CD14-positive monocyte (primary cell): ENCODE measurements around the gene SYDE2. TPM values are rescaled to one million over a fixed set of nuclear protein-coding genes. Genes with fewer than 3 reads are reported as not detected.

Experiments used
- DNase-seq, 3 donors: peaks; one replicate each; pipeline ENCODE4 v3.0.0-alpha.2; 2011 to 2022
- H2AFZ ChIP-seq: 2 replicates; pipeline ENCODE4 v1.6.0; 2012; ENCODE audit warnings: mild to moderate bottlenecking, low read depth, low read length, inconsistent platforms; ENCODE audit not compliant: insufficient read depth, poor library complexity, severe bottlenecking
- H3K27ac ChIP-seq, 2 donors: 1 replicate in 1 of 2; 2 replicates in 1 of 2; pipeline ENCODE4 v1.5.1; 2012 to 2013; ENCODE audit warnings: low read length in 2 of 2, control low read depth in 1 of 2, inconsistent platforms in 1 of 2, low read depth in 1 of 2, mild to moderate bottlenecking in 1 of 2
- H3K27me3 ChIP-seq, 2 donors: one replicate each; pipeline versions ENCODE4 v1.6.0 to v1.6.1; 2011 to 2013; ENCODE audit warnings: low read length in 2 of 2; ENCODE audit not compliant: control insufficient read depth in 2 of 2, insufficient read depth in 2 of 2
- H3K36me3 ChIP-seq, 2 donors: replicated peaks in 1 of 2; 1 replicate in 1 of 2; 2 replicates in 1 of 2; pipeline versions ENCODE4 v1.5.1 to v1.6.1; 2012 to 2013; ENCODE audit warnings: low read length in 2 of 2, control low read depth in 1 of 2, inconsistent platforms in 1 of 2, mild to moderate bottlenecking in 1 of 2; ENCODE audit not compliant: insufficient read depth in 2 of 2, control insufficient read depth in 1 of 2
- H3K4me1 ChIP-seq, 2 donors: 1 replicate in 1 of 2; 2 replicates in 1 of 2; pipeline versions ENCODE4 v1.5.1 to v1.6.1; 2012 to 2013; ENCODE audit warnings: low read length in 2 of 2, control low read depth in 1 of 2, inconsistent platforms in 1 of 2, mild to moderate bottlenecking in 1 of 2, moderate library complexity in 1 of 2; ENCODE audit not compliant: insufficient read depth in 2 of 2, control insufficient read depth in 1 of 2
- H3K4me2 ChIP-seq: replicated peaks from 2 replicates; pipeline ENCODE3; 2012; ENCODE audit warnings: low read length, moderate library complexity, mild to moderate bottlenecking; ENCODE audit not compliant: poor library complexity, severe bottlenecking; ENCODE audit errors: extremely low read depth
- H3K4me3 ChIP-seq, 3 experiments: fragments of 200-600 bp in 1 of 3; sonication (generic) in 1 of 3; replicated peaks in 1 of 3; 1 replicate in 2 of 3; 2 replicates in 1 of 3; pipeline ENCODE4 v1.5.1; 2011 to 2013; ENCODE audit warnings: low read length in 3 of 3, mild to moderate bottlenecking in 3 of 3, control low read depth in 2 of 3, low read depth in 2 of 3, inconsistent platforms in 1 of 3, moderate library complexity in 1 of 3
- H3K79me2 ChIP-seq: 2 replicates; pipeline ENCODE4 v1.6.0; 2012; ENCODE audit warnings: mild to moderate bottlenecking, control low read depth, inconsistent platforms, low read length, moderate library complexity; ENCODE audit not compliant: insufficient read depth
- H3K9ac ChIP-seq: 2 replicates; pipeline ENCODE4 v1.6.0; 2017; ENCODE audit warnings: low read length, mild to moderate bottlenecking; ENCODE audit not compliant: insufficient read depth, poor library complexity, severe bottlenecking
- H3K9me3 ChIP-seq, 2 donors: replicated peaks in 1 of 2; 1 replicate in 1 of 2; 2 replicates in 1 of 2; pipeline versions ENCODE4 v1.5.1 to v1.6.1; 2012 to 2013; ENCODE audit warnings: low read length in 2 of 2, control low read depth in 1 of 2; ENCODE audit not compliant: control insufficient read depth in 1 of 2, insufficient read depth in 1 of 2
- H4K20me1 ChIP-seq: 2 replicates; pipeline ENCODE4 v1.6.0; 2012; ENCODE audit warnings: mild to moderate bottlenecking, low read length, control low read depth, moderate library complexity; ENCODE audit not compliant: insufficient read depth
- H3K27ac Mint-ChIP-seq, 7 donors: one replicate each; pipeline ENCODE4 v1.8.0; 2020; ENCODE audit warnings: mild to moderate bottlenecking in 7 of 7, mixed read lengths in 7 of 7, moderate library complexity in 6 of 7, inconsistent platforms in 2 of 7
- H3K27me3 Mint-ChIP-seq, 3 donors: one replicate each; pipeline ENCODE4 v1.8.0; 2021 to 2022; ENCODE audit warnings: low read depth in 3 of 3, mild to moderate bottlenecking in 3 of 3, mixed read lengths in 3 of 3, moderate library complexity in 3 of 3, inconsistent platforms in 1 of 3
- H3K36me3 Mint-ChIP-seq, 2 donors: one replicate each; pipeline ENCODE4 v1.8.0; 2020; ENCODE audit warnings: mixed read lengths in 2 of 2, inconsistent platforms in 1 of 2, mild to moderate bottlenecking in 1 of 2
- H3K4me1 Mint-ChIP-seq: one replicate; pipeline ENCODE4 v1.8.0; 2020; ENCODE audit warnings: mild to moderate bottlenecking, mixed read lengths
- H3K4me3 Mint-ChIP-seq, 2 donors: one replicate each; pipeline ENCODE4 v1.8.0; 2020; ENCODE audit warnings: mild to moderate bottlenecking in 2 of 2, mixed read lengths in 2 of 2, moderate library complexity in 1 of 2
- H3K9me3 Mint-ChIP-seq, 7 donors: one replicate each; pipeline ENCODE4 v1.8.0; 2020 to 2022; ENCODE audit warnings: mixed read lengths in 7 of 7, mild to moderate bottlenecking in 6 of 7, moderate library complexity in 6 of 7, inconsistent platforms in 2 of 7
- CTCF ChIP-seq: fragments of 200-600 bp; IDR thresholded peaks from one replicate; pipeline ENCODE4 v1.8.0; 2022; ENCODE audit warnings: antibody characterized with exemption, mild to moderate bottlenecking
- WGBS: methylation state at CpG from one replicate; pipeline ENCODE4 v1.1.5; 2013; ENCODE audit warnings: missing lambda C conversion rate; ENCODE audit not compliant: insufficient coverage; 5-methylcytosine and 5-hydroxymethylcytosine counted together
- intact Hi-C, 2 donors: fragments of 100-400 bp; cut with micrococcal nuclease; formaldehyde crosslinking; loops; one replicate each; pipeline versions ENCODE4 v1.15.0 to v1.15.1; 2023
- polyA plus RNA-seq, 3 donors: library from polyadenylated mRNA; depleted of rRNA in 1 of 3; unstranded in 2 of 3; stranded (reverse) in 1 of 3; fragments of 300-500 nt in 2 of 3; fragments of >200 nt in 1 of 3; fragmentation: Illumina TruSeq in 2 of 3; gene quantifications; 1 replicate in 2 of 3; 2 replicates in 1 of 3; pipeline ENCODE4 v1.2.3, GENCODE V29; 2012 to 2021

SYDE2 gene
- polyA plus RNA-seq, 3 donors: not detected

- TF ChIP-seq CTCF: no peak
- no peak overlapping the region for H3K9ac ChIP-seq
- H3K4me3 ChIP-seq: no peak overlapping the region
- H3K4me1 ChIP-seq: no peaks in the 10 kb centered on the region
- no peak overlapping the region for H3K27ac ChIP-seq
- H3K4me1 Mint-ChIP-seq: peaks cover 3% of the 10 kb centered on the region
- H4K20me1 ChIP-seq: no peaks in the 10 kb centered on the region
- H3K9me3 ChIP-seq: no peaks in the 10 kb centered on the region
- H3K27me3 Mint-ChIP-seq: no peaks in the 10 kb centered on the region
- H3K36me3 Mint-ChIP-seq: no peaks in the 10 kb centered on the region
- peaks cover 0 to 6% (median 3%) of the 10 kb centered on the region in 7 donors for H3K9me3 Mint-ChIP-seq
- no peaks in the 10 kb centered on the region for H3K27me3 ChIP-seq
- H3K27ac Mint-ChIP-seq: no peak overlapping the region
- no peak for DNase-seq
- H3K36me3 ChIP-seq: no peaks in the 10 kb centered on the region
- H3K4me2 ChIP-seq: no peak overlapping the region
- no peak overlapping the region for H3K4me3 Mint-ChIP-seq
- WGBS: 5% methylated on average over 3 of the region's 4 CpGs
- intact Hi-C loops: no loop called here
- no peaks in the 10 kb centered on the region for H3K79me2 ChIP-seq
- peak overlapping the region; percentile 37 for H2AFZ ChIP-seq
These were observed 43.6 kb upstream of the SYDE2 start for GRCh38 chr1:85244271-85245061.

- H4K20me1 ChIP-seq: no peaks in the 10 kb centered on the region
- Mint-ChIP-seq H3K27me3 (peaks cover 0 to 1% (median 0%) of the 10 kb centered on the region in 3 donors), H3K9me3 (peaks cover 0 to 6% (median 2%) of the 10 kb centered on the region in 7 donors), H3K27ac (no peak overlapping the region), H3K4me1 (peaks cover 3% of the 10 kb centered on the region), H3K36me3 (no peaks in the 10 kb centered on the region), H3K4me3 (no peak overlapping the region)
- H3K36me3 ChIP-seq: no peaks in the 10 kb centered on the region
- no peak for TF ChIP-seq CTCF
- intact Hi-C loops: no loop called here
- H3K9ac ChIP-seq: no peak overlapping the region
- H3K27ac ChIP-seq: no peak overlapping the region
- no peak for DNase-seq
- no peak overlapping the region for H2AFZ ChIP-seq
- no peak overlapping the region for H3K4me3 ChIP-seq
- no peak overlapping the region for H3K4me2 ChIP-seq
- H3K9me3 ChIP-seq: no peaks in the 10 kb centered on the region
- H3K4me1 ChIP-seq: no peaks in the 10 kb centered on the region
- H3K79me2 ChIP-seq: no peaks in the 10 kb centered on the region
- no peaks in the 10 kb centered on the region for H3K27me3 ChIP-seq
These were observed 42.6 kb upstream of the SYDE2 start for GRCh38 chr1:85243372-85243771.
